GM21723 (cell line): Measurements from ENCODE around the gene MX2.

Experiments
- ATAC-seq: cut with Tn5 transposase; IDR thresholded peaks from one replicate; pipeline ENCODE4 v1.9.1; 2021; ENCODE audit warnings: mild to moderate bottlenecking, moderate library complexity; ENCODE audit not compliant: unreplicated experiment

MX2 gene

DNA sequence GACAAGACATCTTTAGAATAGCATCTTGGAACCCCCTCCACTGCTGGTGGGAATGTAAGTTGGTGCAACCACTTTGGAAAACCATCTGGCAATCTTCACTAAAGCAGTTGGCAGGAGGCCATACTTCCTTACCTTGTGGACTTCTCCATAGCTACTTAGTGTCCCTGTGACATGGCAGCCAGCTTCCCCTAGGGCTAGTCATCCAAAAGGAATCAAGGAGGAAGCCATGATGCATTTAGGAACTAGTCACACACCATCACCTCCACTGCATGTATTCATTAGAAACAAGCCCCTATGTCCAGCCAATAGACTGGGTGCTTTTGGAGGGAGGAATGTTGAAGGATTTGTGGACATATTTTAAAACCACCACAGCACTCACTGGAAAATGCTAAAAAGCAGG is 19.9 kb downstream of the MX2 start:
- no peak for ATAC-seq

DNA sequence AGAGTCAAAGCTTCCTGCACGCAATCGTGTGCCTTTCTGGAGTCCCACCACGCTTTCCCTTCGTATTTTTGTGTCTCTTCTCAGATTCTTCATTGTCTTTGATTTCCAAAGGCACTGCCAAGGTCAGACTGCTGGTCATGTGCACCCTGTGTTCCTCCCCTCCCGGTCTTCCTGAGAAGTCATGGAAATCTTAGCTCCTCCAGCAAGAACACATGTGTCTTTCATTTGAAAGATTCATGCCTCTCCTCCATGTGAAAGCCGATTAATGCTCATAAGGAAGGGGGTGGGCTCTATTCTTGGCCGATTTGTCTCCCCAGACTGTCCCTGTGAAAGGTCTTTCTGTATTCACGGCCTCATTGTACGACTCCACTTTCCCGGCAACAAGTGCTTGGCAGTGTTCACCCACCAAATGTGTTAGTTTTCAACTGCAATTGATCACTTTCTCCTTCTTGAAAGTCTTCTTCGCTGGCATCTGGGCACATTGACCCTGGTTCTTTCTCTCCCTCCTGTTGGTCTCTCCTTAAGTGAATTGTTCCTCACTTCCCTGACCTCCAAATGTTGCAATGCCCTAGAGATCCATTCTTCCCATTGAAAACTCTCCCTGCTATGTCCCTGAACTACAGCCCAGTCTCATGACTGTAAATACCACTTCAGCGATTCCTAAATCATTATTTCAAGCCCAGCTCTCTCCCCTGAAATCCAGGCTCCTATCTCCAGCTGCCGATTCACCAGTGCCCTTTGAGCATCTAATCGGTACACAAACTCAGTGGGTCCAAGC is 25.4 kb downstream of the MX2 start:
- ATAC-seq = no peak

DNA sequence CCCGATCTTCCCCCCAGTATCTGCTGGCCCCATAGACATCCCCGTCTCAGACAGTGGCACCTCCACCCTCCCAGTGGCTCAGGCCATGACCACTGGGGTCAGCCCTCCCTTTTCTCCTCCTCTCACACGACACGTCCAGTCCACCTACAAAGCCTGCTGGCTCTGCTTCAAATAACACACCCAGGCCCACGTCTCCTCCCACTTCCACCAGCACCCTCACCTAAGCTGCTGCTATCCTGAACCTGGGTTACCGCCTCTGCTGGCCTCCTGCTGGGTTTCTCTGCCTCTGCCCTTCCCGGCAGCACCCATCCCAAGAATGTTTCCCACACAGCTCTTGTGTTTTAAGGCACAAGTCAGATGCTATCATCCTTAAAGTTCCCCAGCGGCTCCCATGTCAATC is 26.0 kb downstream of the MX2 start:
- ATAC-seq = no peak

DNA sequence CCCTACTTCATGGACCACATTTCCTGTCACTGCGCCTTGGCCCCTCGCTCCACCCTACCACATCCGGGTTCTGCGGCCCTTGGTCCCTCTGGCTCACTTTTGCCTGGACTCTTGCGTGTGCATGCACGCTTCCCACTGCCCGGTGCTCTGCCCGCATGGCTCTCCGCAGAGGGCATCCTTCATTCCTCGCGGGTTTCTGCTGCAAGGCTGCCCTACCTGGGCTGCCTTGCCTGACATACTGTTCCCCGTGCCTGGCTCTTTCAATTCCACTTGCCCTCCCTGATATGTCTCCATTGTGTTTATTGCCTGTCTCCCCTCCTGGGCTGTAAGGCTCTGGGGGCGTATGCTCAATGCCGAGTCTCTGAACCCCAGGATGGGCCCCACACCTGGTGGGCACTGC is 26.4 kb downstream of the MX2 start:
- no peak for ATAC-seq

GRCh38 chr21:41390043-41390639 is 28.3 kb downstream of the MX2 start:
- no peak for ATAC-seq

- ATAC-seq = no peak
These were observed 32.1 kb downstream of the MX2 start for GRCh38 chr21:41393876-41394465.

DNA sequence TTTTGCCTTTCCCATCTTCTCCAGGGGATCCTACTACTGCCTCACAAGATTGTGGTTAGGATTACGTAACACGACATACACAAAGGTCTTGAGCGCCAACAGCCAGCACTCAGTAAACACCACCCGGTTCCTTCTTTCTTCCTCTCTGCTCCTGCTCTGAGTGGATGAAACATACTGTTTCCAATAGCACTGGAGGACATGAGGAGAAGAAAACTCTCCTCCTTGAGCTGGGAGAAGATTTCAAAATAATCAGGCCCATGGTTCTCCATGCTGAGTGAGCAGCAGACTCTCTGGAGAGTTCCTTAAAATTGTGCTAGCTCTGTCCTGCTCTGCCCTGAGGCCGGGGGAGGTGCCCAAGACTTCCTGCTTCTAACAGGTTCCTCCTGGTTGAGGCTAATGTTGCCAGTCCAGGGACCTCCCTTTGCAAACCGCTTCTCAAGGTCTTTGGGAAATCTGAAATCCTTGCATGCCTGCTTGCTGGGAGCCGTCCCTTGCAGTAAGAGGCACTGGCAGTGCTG is 34.8 kb downstream of the MX2 start:
- no peak for ATAC-seq

- no peak for ATAC-seq
These were observed 35.7 kb downstream of the MX2 start for GRCh38 chr21:41397471-41397891.

GRCh38 chr21:41398251-41398650 is 36.4 kb downstream of the MX2 start:
- no peak for ATAC-seq

- no peak for ATAC-seq
These were observed 37.0 kb downstream of the MX2 start for GRCh38 chr21:41398831-41399230.

DNA sequence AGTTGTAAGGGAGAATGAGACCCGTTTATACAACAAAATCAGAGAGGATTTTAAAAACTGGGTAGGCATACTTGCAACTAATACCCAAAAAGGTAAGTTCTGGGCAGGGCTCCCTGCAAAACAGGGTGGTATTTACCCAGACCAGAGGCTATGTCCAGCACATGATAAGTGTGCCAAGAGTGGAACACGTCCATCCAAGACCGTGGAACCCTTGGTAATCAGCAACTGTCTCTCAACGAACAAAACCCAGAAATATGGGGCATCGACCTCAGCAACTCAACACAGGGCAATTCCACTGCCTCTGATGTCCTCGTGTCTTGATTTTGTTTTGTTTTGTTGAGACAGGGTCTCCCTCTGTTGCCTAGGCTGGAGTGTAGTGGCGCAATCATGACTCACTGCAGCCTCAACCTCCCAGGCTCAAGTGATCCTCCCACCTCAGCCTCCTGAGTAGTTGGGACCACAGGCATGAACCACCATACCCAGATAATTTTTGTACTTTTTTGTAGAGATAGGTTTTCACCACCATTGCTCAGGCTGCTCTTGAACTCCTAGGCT is 37.5 kb downstream of the MX2 start:
- ATAC-seq = no peak

DNA sequence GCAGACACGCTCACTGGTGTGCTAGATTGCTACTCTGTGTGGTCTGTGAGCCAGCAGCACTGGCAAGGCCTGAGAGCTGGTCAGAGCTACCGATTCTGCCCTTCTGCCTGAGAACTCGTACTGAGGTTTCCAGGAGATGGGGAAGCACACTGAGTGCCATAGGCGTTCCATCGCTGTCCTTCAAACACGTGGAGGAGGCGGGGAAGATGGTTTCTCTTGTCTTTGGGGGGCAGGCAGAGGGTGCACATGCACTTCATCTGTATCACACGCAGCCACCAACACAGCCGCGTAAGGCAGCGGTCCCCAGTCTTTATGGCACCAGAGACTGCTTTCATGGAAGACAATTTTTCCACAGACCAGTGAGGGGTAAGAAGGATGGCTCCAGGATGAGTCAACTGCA is 40.4 kb downstream of the MX2 start:
- no peak for ATAC-seq

- no peak for ATAC-seq
These were observed 41.0 kb downstream of the MX2 start for GRCh38 chr21:41402796-41403195.

GRCh38 chr21:41403331-41403730 is 41.5 kb downstream of the MX2 start:
- ATAC-seq = no peak

DNA sequence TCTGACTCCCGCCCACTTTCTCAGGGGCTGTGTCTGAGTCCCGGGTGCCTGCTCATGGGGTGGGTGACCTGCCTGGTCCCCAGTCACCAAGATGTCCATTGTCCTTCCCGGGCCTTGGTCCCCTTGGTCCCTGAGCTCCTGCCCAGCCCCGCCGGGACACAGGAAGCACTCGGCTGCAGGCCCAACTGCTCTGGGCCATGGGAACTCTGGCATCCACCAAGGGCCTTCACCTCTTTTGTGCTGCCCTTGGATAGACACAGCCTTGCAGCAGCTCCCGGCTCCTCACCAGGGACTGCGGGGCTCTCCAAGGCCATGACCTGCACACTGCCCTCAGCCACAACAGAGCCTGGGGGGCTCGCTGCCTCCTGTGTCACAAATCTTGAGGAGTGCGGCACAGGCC is 42.1 kb downstream of the MX2 start:
- no peak for ATAC-seq

- ATAC-seq = no peak
These were observed 43.5 kb downstream of the MX2 start for GRCh38 chr21:41405321-41405720.

DNA sequence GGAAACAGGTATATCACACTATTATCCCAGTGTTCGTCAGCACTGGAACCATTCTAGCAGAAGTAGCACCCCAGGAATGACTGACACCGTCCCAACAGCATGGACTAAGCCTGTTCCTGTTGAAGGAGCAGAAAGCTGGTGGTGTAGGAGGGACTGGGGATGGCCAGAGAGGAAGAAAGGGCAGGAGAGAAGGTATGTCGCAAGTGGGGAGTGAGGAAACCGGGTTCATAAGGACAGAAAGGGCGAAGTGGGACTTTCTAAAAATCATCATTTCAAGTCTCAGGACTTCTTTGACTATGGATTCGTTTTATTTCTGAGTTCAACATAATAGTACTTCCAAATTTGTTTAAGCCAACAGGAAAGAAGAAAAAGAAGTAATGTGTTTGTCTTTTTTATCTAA is 44.5 kb downstream of the MX2 start:
- ATAC-seq = no peak

DNA sequence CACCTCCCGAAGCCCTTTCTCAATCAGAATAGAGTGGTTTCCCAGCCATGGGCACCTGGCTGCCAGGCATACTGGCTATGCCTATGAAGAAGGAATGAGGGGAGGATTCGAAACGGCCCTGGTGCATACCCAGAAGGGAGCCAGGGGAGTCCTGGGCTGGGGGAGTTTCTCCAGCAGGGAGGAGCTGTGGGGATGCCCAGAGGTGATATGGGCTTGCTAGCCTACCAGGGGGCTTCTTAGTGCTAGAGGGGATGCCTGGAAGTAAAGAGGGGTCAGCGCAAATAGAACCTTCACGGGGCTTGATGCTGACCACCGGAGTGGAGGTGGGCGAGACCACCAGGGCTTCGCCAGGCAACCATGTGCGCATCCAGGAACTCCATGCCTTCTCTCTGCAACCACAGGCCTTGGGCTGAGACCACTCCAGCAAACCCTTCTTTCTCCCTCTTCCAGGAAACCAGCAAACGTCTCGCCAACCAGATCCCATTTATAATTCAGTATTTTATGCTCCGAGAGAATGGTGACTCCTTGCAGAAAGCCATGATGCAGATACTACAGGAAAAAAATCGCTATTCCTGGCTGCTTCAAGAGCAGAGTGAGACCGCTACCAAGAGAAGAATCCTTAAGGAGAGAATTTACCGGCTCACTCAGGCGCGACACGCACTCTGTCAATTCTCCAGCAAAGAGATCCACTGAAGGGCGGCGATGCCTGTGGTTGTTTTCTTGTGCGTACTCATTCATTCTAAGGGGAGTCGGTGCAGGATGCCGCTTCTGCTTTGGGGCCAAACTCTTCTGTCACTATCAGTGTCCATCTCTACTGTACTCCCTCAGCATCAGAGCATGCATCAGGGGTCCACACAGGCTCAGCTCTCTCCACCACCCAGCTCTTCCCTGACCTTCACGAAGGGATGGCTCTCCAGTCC is 46.0 kb downstream of the MX2 start:
- ATAC-seq = no peak

- ATAC-seq = no peak
These were observed 48.5 kb downstream of the MX2 start for GRCh38 chr21:41410361-41410760.

GRCh38 chr21:41410767-41411448 is 49.1 kb downstream of the MX2 start:
- ATAC-seq = no peak
